HG03521 (cell line): ENCODE results near the gene GMNN.

ENCODE experiments used
- ATAC-seq: cut with Tn5 transposase; IDR thresholded peaks from one replicate; pipeline ENCODE4 v1.9.1; 2021; ENCODE audit warnings: mild to moderate bottlenecking, moderate library complexity; ENCODE audit not compliant: unreplicated experiment

The GMNN gene

DNA sequence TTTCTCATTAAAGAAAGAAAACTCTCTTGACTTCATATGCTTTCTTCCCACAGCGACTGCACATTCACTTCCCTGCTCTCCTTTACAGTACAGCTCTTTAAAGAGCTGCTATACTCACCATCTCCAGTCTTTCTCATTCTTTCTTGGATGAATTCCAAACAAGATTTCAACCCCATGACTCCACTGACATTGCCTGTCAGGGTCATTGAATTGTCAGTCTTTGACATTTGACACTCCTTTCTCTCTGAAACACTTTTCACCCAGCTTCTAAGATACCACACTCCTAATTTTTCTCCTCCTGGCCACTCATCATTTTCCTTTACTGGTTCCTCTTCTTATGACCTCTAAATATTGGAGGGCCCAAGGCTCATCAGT is 24.8 kb downstream of the GMNN start:
- no peak for ATAC-seq

DNA sequence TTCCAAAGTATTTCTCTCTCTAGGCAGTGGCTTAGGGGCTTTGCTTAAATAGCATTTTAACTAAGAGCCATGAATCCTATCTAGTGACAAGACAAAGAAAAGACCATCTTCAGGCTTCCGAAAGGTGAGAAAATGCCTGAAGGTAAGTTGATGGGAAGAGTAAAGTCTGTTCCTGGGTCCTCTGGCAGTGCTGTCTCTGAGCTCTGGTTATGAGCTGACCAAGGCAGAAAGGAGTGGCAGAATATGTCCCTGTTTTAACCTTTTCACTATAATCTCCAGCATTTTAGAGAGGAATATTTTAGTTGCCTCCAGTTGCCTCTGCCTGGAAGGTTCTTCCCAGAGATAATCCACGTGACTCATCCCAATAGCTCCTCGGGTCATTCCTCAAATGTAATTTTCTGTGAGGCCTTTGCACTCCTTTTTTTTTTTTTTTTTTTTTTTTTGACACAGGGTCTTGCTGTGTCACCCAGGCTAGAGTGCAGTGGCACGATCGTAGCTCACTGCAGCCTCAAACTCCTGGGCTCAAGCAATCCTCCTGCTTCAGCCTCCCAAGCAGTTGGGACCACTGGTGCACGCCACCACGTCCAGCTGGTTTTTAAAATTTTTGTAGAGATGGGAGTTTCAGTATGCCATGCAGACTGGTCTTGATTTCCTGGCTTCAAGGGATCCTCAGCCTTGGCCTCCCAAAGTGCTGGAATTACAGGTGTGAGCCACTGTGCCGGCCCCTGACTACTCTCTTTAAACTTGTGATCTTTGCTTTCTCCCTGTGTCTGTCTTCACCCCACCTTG is 27.7 kb downstream of the GMNN start:
- ATAC-seq = no peak

DNA sequence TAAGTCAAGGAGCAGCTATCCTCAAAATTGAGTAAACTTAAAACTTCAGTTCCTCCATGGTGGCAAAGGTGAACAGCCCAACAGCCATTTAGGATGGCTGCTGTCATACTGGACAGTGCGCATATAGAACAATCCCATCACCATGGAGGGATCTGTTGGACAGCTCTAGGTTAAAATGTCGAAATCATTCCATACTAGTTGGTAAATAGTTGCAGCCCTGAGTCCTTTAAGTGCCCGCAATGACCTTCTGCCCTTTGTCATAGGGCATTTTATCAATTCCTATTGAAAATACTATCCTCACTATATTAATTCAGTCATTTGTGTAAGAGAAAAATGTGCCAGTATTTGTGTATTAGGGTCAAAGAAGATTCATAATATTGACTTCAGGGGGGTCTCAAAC is 32.8 kb downstream of the GMNN start:
- ATAC-seq = no peak

- no peak for ATAC-seq
Observed at GRCh38 chr6:24809728-24810127, 35.0 kb downstream of the GMNN start.

GRCh38 chr6:24818346-24818745 is 43.6 kb downstream of the GMNN start:
- ATAC-seq = no peak

DNA sequence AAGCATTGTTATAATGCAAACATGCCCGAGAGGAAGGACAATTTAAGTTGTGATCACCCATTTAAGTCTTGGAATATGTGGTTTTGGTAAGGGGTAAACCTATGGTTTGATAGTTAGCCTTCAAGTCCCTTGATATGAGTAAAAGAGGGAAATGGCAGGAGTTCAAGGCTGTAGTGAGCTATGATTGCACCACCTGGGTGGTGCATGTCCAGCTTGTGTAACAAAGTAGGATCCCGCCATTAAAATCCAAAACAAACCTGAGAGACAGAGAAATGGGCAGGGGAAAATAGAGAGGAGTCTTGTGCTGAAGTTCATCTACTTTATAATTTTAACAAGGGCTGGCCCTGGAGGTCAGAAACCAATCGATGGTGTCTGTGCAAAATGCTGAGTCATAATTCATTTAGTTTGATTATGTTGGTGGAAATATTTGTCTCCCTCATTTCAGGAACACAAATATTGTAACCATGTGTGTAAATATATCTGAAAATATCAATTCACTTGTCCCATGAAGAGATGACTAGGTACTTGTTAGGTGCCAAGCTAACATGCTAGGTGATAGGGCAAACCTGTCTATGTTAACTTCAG is 47.2 kb downstream of the GMNN start:
- no peak for ATAC-seq

GRCh38 chr6:24822696-24823095 is 48.0 kb downstream of the GMNN start:
- ATAC-seq = no peak

DNA sequence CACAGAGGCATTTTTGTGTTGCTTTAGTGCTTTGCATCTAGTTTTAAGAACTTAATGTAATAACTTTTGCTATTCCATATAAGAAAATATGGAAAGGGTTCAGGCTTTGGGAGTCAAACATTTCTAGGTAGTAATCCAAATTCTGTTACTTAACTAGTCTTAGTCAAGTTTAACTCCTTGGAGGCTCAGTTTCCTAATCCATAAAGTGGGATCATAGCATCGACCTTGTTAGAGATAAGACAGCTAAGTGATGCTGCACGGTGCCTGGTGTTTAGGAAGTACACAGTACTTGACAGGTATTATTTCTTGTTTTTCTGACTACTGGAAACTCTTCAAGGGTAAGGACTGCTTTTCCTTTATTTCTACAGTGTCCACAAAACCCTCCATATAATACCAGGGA is 48.4 kb downstream of the GMNN start:
- ATAC-seq = no peak

GRCh38 chr6:24824142-24824938 is 49.6 kb downstream of the GMNN start:
- no peak for ATAC-seq

DNA sequence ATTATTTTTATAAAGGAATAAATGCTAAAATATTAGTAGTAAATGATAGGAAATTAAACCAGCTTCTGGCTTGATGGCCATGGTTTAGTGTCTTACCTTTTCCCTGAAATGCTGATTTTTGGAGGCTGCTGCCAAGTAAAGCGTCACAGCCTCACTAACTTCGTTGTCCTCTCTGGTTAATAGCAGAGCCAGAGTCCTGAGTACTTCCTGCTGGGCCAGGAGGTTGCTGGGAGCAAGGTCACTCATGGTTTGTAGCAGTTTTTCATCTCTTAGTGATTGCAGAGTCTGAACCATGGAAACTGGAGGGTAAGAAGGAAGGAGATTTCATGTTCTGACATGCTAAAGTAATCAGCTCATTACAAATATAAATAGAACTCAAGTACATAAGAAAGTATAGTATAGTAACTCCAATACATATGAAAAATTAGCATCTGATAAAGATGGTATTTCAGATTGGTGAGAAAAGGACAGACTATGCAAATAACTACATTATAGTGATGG is 50.4 kb downstream of the GMNN start:
- ATAC-seq = no peak

DNA sequence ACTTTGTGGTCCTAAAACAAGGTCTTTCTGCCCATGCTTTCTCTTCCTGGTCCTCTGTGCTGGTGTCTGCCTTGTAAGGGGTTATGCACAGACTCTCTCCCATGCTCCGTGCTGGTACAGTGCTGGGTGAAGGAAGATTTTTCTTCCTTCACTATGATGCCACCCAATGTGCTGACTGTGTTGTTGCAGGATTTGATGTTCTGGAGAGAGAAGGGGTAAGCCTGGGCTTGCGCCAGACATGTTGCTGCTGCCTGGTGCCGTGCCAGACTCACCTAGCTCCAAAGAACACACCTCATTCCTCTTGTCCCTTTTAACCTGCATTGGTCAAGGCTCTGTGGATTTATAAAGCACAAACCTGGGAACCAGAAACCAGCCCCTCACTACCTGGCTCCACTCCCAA is 52.4 kb downstream of the GMNN start:
- no peak for ATAC-seq

- ATAC-seq = no peak
Observed at GRCh38 chr6:24827970-24828369, 53.2 kb downstream of the GMNN start.

GRCh38 chr6:24829657-24830056 is 54.9 kb downstream of the GMNN start:
- ATAC-seq = no peak

GRCh38 chr6:24831771-24832716 is 57.3 kb downstream of the GMNN start:
- no peak for ATAC-seq

- no peak for ATAC-seq
Observed at GRCh38 chr6:24832794-24833193, 58.1 kb downstream of the GMNN start.

DNA sequence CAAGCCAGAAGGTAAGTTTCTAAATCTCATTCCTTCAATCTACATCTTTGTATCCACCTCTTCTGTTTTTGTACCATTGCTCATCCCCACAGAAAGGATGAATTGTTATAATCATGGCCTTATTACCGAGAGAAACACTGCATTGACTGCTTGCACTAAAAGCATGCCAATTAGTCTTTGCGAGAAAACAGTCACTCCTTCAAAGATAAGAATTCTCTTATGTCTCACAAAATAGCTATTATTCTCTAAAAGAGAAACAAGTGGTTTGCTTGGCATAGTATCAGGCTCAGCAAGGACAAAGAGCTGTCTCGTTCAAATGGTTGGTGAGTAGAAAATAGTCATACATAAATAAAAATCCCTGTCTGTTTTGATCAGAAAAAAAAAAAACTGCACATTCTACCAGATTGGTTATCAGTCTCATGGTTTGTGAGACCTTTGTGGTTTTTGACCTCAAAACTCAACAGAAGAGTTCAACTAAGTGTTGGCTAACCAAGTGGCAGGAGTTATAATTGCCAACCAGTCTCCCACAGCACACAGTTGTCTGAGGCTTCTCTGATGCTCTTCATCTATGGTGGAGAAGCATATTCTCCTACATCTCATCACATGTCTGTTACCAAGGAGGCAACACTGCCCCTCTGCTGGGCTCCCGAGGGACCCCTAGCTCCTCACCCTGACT is 59.1 kb downstream of the GMNN start:
- ATAC-seq = no peak
